GM18502 (cell line): ENCODE measurements around the gene HSF4.

Experiments
- ATAC-seq: cut with Tn5 transposase; IDR thresholded peaks from one replicate; pipeline ENCODE4 v1.9.1; 2021; ENCODE audit warnings: mild to moderate bottlenecking; ENCODE audit not compliant: unreplicated experiment, poor library complexity

The HSF4 gene

DNA sequence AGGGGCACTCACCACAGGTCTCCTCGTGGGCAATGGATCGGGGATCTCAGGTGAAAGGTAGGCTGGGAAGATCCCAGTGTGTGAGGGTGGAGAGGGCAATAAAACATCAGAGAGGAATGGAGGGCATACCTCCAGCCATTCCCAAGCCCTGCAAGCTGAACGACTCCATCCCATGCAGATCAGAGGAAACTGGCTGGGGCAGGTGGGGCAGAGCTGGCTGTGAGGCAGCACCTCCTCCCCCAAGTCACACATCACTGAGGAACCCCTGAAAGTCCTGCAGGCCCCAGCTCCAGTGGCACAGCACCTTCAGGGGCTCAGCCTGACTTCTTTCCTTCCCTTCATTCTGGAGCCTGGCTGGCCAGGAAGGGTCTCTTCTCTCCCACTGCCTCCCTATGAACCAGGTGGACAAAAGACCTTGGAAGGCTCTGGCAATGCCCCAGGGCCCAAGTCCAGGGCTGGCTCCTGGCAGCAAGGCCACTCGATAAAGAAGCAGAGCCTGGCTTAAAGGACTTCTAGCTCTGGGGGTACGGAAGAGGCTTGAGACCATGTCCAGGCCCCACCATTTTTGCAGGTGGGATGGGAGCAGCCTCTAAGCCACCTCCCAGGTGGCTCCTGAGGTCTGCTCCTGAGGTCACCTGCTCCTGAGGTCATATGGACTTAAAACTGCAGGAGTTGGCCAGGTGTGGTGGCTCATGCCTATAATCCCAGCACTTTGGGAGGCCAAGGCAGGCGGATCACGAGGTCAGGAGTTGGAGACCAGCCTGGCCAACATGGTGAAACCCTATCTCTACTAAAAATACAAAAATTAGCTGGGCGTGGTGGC lies 48.9 kb downstream of the HSF4 start:
- ATAC-seq: no peak

DNA sequence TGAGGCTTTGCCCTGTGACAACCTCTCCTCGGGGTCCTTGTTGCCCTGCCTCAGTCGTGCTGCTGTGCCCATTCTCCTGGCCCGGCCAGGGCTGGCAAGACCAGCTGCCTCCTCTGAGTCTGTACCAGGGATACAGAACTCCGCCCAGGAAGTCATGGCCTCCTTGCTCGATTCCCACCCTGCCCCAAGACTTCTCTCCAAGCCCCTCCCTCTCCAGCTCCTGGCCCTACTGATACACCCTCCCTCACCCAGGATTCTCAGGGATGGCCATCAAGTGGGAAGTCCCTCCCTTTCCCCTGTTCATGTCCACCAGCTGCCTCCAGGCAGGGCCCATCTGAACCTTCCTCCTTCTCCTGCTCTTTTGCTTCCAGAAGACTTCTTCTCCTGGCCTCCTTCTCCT lies 51.2 kb downstream of the HSF4 start:
- no peak for ATAC-seq

DNA sequence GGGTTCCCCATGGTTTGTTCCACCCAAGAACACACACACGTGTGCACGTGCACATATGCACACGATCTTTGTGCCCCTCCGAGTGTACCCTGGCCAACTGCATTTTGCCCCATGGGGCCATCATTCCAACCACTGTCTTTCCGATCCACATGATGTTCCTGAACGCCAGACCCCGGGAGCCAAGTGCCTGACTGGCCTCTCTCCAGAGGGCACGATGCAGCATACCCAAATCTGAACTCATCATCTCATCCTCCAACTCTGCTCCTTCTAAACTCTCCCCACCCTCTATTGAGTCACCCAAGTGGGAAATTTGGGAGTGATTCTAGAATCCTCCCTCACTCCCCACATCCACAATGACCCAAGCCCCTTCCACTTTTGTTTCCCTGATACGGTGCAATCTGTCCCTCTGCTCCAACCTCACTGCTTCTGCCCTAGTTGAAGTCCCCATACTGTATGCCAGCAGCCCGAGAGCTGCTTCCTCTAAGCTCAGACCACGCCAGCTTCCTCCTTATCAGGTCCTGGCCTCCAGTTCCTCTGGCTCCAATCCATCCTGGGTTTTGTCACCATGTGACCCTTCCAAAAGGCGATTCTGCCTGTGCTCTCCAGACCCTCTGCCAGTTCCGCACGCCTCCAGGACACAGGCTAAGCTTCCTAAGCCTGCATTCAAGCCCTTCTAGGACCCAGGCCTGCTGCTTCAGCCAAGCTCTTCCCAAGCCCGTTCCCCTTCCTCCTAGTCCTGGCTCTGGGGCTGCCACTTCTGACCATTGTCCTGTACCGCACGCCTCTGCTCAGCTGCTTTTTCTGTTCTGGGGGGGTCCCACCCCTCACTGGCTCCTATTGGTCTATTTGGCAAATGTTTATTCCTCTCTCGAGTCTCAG lies 52.3 kb downstream of the HSF4 start:
- ATAC-seq: no peak
